Epithelial cell of esophagus (primary cell): ENCODE results near the gene HECW1.
A peak's percentile ranks its signal among the peaks of the same experiment; 100 is the strongest.

Experiments
- DNase-seq: peaks from one replicate; pipeline ENCODE4 v3.0.0; 2010; ENCODE audit warnings: low read depth
- H3K4me3 ChIP-seq: 2 replicates; pipeline ENCODE4 v1.5.1; 2011; ENCODE audit warnings: mild to moderate bottlenecking, low read length, control low read depth
- CTCF ChIP-seq: IDR thresholded peaks from 2 replicates; pipeline ENCODE4 v1.5.1; 2011; ENCODE audit warnings: low read depth, mild to moderate bottlenecking, low read length, control low read depth, inconsistent platforms; ENCODE audit not compliant: insufficient read depth; ENCODE audit errors: missing control alignments

Gene HECW1

GRCh38 chr7:43308913-43309705 lies 196.7 kb downstream of the HECW1 start:
- no peak for DNase-seq
- H3K4me3 ChIP-seq: no peak overlapping the region
- TF ChIP-seq CTCF: no peak

GRCh38 chr7:43309706-43310022 lies 197.2 kb downstream of the HECW1 start:
- no peak for TF ChIP-seq CTCF
- H3K4me3 ChIP-seq: no peak overlapping the region
- DNase-seq: peak; percentile 16

GRCh38 chr7:43311052-43311451 lies 198.6 kb downstream of the HECW1 start:
- no peak for DNase-seq
- no peak for TF ChIP-seq CTCF
- H3K4me3 ChIP-seq: no peak overlapping the region

GRCh38 chr7:43311694-43312093 lies 199.2 kb downstream of the HECW1 start:
- TF ChIP-seq CTCF: no peak
- no peak for DNase-seq
- no peak overlapping the region for H3K4me3 ChIP-seq

- no peak for DNase-seq
- no peak overlapping the region for H3K4me3 ChIP-seq
- TF ChIP-seq CTCF: no peak
Observed at GRCh38 chr7:43313628-43314378, 201.4 kb downstream of the HECW1 start.

GRCh38 chr7:43314379-43315158 lies 202.1 kb downstream of the HECW1 start:
- TF ChIP-seq CTCF: no peak
- H3K4me3 ChIP-seq: no peak overlapping the region

More at GRCh38 chr7:43314379-43315158, 202.1 kb downstream of the HECW1 start:
- no peak for DNase-seq
